Stomach (tissue), 4 donors: ENCODE data around the gene ZFAND5.

Source experiments
- POLR2A ChIP-seq, 4 donors: fragments of 450-650 bp; IDR thresholded peaks; one replicate each; pipeline ENCODE4 v1.6.1; 2016; ENCODE audit warnings: antibody characterized with exemption in 4 of 4, control low read depth in 2 of 4, mild to moderate bottlenecking in 1 of 4, moderate library complexity in 1 of 4
- TF ChIP-seq, protein P1 (sequence below), 7 experiments: fragments of 450-650 bp in 4 of 7; fragments of 200-600 bp in 3 of 7; sonication (generic) in 3 of 7; IDR thresholded peaks; one replicate each; pipeline ENCODE4 v1.5.1; 2016 to 2019; ENCODE audit warnings: antibody characterized with exemption in 7 of 7, control low read depth in 2 of 7, mild to moderate bottlenecking in 1 of 7

DNA sequence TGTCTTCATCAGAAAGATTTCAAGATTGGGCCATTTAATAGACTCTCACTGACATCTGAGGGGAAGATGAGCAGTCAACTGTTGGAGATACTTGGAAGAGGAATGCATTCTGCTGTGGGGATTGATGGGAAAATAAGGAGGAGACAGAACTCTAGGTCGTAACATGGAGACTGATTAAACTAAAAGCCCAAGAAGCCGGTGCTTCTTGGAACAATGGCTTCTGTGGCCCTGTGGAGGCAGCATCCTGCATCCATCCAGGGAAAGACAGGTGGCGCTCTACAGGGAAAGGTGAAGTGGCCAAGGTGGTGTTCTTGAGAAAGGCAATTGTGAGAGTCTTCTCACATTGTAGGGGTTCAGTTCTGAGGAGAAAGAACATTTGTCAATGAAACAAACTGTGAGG lies 31.3 kb downstream of the ZFAND5 start:
- TF ChIP-seq, protein P1, sequence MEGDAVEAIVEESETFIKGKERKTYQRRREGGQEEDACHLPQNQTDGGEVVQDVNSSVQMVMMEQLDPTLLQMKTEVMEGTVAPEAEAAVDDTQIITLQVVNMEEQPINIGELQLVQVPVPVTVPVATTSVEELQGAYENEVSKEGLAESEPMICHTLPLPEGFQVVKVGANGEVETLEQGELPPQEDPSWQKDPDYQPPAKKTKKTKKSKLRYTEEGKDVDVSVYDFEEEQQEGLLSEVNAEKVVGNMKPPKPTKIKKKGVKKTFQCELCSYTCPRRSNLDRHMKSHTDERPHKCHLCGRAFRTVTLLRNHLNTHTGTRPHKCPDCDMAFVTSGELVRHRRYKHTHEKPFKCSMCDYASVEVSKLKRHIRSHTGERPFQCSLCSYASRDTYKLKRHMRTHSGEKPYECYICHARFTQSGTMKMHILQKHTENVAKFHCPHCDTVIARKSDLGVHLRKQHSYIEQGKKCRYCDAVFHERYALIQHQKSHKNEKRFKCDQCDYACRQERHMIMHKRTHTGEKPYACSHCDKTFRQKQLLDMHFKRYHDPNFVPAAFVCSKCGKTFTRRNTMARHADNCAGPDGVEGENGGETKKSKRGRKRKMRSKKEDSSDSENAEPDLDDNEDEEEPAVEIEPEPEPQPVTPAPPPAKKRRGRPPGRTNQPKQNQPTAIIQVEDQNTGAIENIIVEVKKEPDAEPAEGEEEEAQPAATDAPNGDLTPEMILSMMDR (IDR thresholded peaks at IDR 0.05) = no peak
- TF ChIP-seq POLR2A (IDR thresholded peaks at IDR 0.05) = no peak
